IMR-90 (cell line): Measurements from ENCODE around the gene DENND2D. TPM values are rescaled to one million over a fixed set of nuclear protein-coding genes. Genes with fewer than 3 reads are reported as not detected.

Source experiments
- ATAC-seq: fragments of 200-7000 bp; cut with Tn5 transposase; 2 replicates; pipeline ENCODE4 v1.9.1; 2020; ENCODE audit warnings: low read depth, mild to moderate bottlenecking, moderate library complexity
- BruUV-seq: library from RNA; stranded (reverse); fragments of 400-500 nt; replicated peaks from 2 replicates; lab custom pipeline; 2021; lab: Mats Ljungman, UMichigan
- CTCF ChIA-PET: fragments of 300-600 bp; formaldehyde crosslinking; extraction: SDS; loops from one replicate; lab custom pipeline; 2021; ENCODE audit warnings: antibody characterized with exemption; lab: Yijun Ruan, JAX
- POLR2A ChIA-PET: fragments of 300-600 bp; sonication (Branson Sonifier 250); formaldehyde crosslinking; loops from one replicate; lab custom pipeline; 2022; ENCODE audit warnings: antibody characterized with exemption; ENCODE audit not compliant: unreplicated experiment; lab: Charles Lee
- DNase-seq: peaks from one replicate; pipeline ENCODE4 v3.0.0; 2013
- H2AFZ ChIP-seq: replicated peaks from 2 replicates; pipeline ENCODE3; 2013; ENCODE audit warnings: low read length, mild to moderate bottlenecking; ENCODE audit not compliant: poor library complexity
- H2AK5ac ChIP-seq: 2 replicates; pipeline ENCODE4 v1.6.1; 2013; ENCODE audit warnings: low read depth, low read length, inconsistent platforms
- H2AK9ac ChIP-seq: replicated peaks from 2 replicates; pipeline ENCODE3; 2013; ENCODE audit warnings: mild to moderate bottlenecking, low read depth, low read length, moderate library complexity; ENCODE audit not compliant: poor library complexity
- H2BK120ac ChIP-seq: 2 replicates; pipeline ENCODE4 v1.6.1; 2013; ENCODE audit warnings: low read depth, low read length, inconsistent platforms
- H2BK15ac ChIP-seq: 3 replicates; pipeline ENCODE4 v1.6.1; 2013; ENCODE audit warnings: low read depth, low read length, inconsistent platforms
- H2BK20ac ChIP-seq: 2 replicates; pipeline ENCODE4 v1.6.1; 2013; ENCODE audit warnings: low read depth, mild to moderate bottlenecking, inconsistent platforms, low read length, moderate library complexity
- H2BK5ac ChIP-seq: 2 replicates; pipeline ENCODE4 v1.6.1; 2013; ENCODE audit warnings: mild to moderate bottlenecking, low read depth, low read length, inconsistent platforms; ENCODE audit not compliant: poor library complexity, severe bottlenecking
- H3K14ac ChIP-seq: replicated peaks from 2 replicates; pipeline ENCODE4 v1.6.1; 2013; ENCODE audit warnings: low read depth, low read length, inconsistent platforms
- H3K18ac ChIP-seq: 2 replicates; pipeline ENCODE4 v1.6.1; 2013; ENCODE audit warnings: low read depth, low read length, control low read depth
- H3K23ac ChIP-seq: 2 replicates; pipeline ENCODE4 v1.6.1; 2013; ENCODE audit warnings: low read depth, low read length, inconsistent platforms
- H3K27ac ChIP-seq: 2 replicates; pipeline ENCODE4 v1.5.1; 2013; ENCODE audit warnings: mild to moderate bottlenecking, control low read depth, low read length; ENCODE audit not compliant: insufficient read depth
- H3K27me3 ChIP-seq: 2 replicates; pipeline ENCODE4 v1.6.1; 2013; ENCODE audit warnings: low read length; ENCODE audit not compliant: control insufficient read depth, insufficient read depth
- H3K36me3 ChIP-seq: 2 replicates; pipeline ENCODE4 v1.6.1; 2013; ENCODE audit warnings: low read length, mixed read lengths; ENCODE audit not compliant: control insufficient read depth, insufficient read depth
- H3K4ac ChIP-seq: 2 replicates; pipeline ENCODE4 v1.6.1; 2013; ENCODE audit warnings: low read depth, low read length, inconsistent platforms
- H3K4me1 ChIP-seq: 2 replicates; pipeline ENCODE4 v1.6.1; 2013; ENCODE audit warnings: low read length, mixed read lengths; ENCODE audit not compliant: control insufficient read depth, insufficient read depth
- H3K4me2 ChIP-seq: 2 replicates; pipeline ENCODE4 v1.6.1; 2013; ENCODE audit warnings: low read depth, mild to moderate bottlenecking, control low read depth, low read length, moderate library complexity
- H3K4me3 ChIP-seq: 2 replicates; pipeline ENCODE4 v1.5.1; 2013; ENCODE audit warnings: low read depth, mild to moderate bottlenecking, control low read depth, low read length, moderate library complexity; ENCODE audit not compliant: insufficient read depth
- H3K56ac ChIP-seq: 2 replicates; pipeline ENCODE4 v1.6.1; 2013; ENCODE audit warnings: low read length, inconsistent platforms; ENCODE audit not compliant: insufficient read depth; ENCODE audit errors: extremely low read depth
- H3K79me1 ChIP-seq, 2 experiments: 2 replicates each; pipeline ENCODE4 v1.6.1; 2013; ENCODE audit warnings: low read length in 2 of 2, inconsistent platforms in 1 of 2, low read depth in 1 of 2
- H3K9ac ChIP-seq: 2 replicates; pipeline ENCODE4 v1.6.1; 2013; ENCODE audit warnings: low read depth, low read length, control low read depth
- H3K9me1 ChIP-seq: 2 replicates; pipeline ENCODE4 v1.6.1; 2013; ENCODE audit warnings: low read length, inconsistent platforms; ENCODE audit not compliant: insufficient read depth
- H3K9me3 ChIP-seq: 2 replicates; pipeline ENCODE4 v1.6.1; 2013; ENCODE audit warnings: low read length; ENCODE audit not compliant: control insufficient read depth, insufficient read depth
- H4K20me1 ChIP-seq: 2 replicates; pipeline ENCODE4 v1.6.1; 2013; ENCODE audit warnings: low read length, inconsistent platforms; ENCODE audit not compliant: insufficient read depth
- H4K5ac ChIP-seq: 2 replicates; pipeline ENCODE4 v1.6.1; 2013; ENCODE audit warnings: mild to moderate bottlenecking, low read depth, low read length, control low read depth
- H4K8ac ChIP-seq, 2 experiments: 2 replicates each; pipeline ENCODE4 v1.6.1; 2013; ENCODE audit warnings: low read depth in 2 of 2, low read length in 2 of 2, control low read depth in 1 of 2, inconsistent platforms in 1 of 2
- H4K91ac ChIP-seq: 2 replicates; pipeline ENCODE4 v1.6.1; 2013; ENCODE audit warnings: low read depth, low read length, inconsistent platforms; ENCODE audit not compliant: insufficient read depth
- BHLHE40 ChIP-seq: fragments of 150-350 bp; IDR thresholded peaks from 2 replicates; pipeline ENCODE4 v1.6.1; 2016; ENCODE audit warnings: mild to moderate bottlenecking, low read depth, low read length
- CEBPB ChIP-seq: IDR thresholded peaks from 2 replicates; pipeline ENCODE4 v1.6.1; 2012; ENCODE audit warnings: low read depth, low read length, improper control_type of control experiment
- CHD1 ChIP-seq: IDR thresholded peaks from 2 replicates; pipeline ENCODE4 v1.6.1; 2012; ENCODE audit warnings: low read depth, low read length, improper control_type of control experiment
- CTCF ChIP-seq: conservative IDR thresholded peaks from 2 replicates; pipeline ENCODE4 v1.5.1; 2012; ENCODE audit warnings: mild to moderate bottlenecking, low read depth, low read length, improper control_type of control experiment
- ELK1 ChIP-seq: fragments of 150-350 bp; IDR thresholded peaks from 2 replicates; pipeline ENCODE4 v1.6.1; 2016; ENCODE audit warnings: low read depth, mild to moderate bottlenecking, low read length, moderate library complexity, borderline replicate concordance
- MAZ ChIP-seq: IDR thresholded peaks from 2 replicates; pipeline ENCODE4 v1.6.1; 2012; ENCODE audit warnings: low read depth, mild to moderate bottlenecking, low read length, improper control_type of control experiment, moderate library complexity, borderline replicate concordance
- MXI1 ChIP-seq: IDR thresholded peaks from 2 replicates; pipeline ENCODE4 v1.6.1; 2012; ENCODE audit warnings: low read depth, mild to moderate bottlenecking, low read length, moderate library complexity, borderline replicate concordance
- NFE2L2 ChIP-seq: fragments of 150-350 bp; IDR thresholded peaks from 2 replicates; pipeline ENCODE4 v1.6.1; 2016; ENCODE audit warnings: low read depth, mild to moderate bottlenecking, low read length
- POLR2A ChIP-seq: IDR thresholded peaks from 2 replicates; pipeline ENCODE4 v1.6.1; 2012; ENCODE audit warnings: mild to moderate bottlenecking, low read depth, low read length
- RCOR1 ChIP-seq: IDR thresholded peaks from 2 replicates; pipeline ENCODE4 v1.6.1; 2012; ENCODE audit warnings: mild to moderate bottlenecking, low read length, improper control_type of control experiment; ENCODE audit not compliant: insufficient replicate concordance
- RFX5 ChIP-seq: IDR thresholded peaks from 2 replicates; pipeline ENCODE4 v1.8.0; 2012; ENCODE audit warnings: low read depth, mild to moderate bottlenecking, low read length, moderate library complexity
- SMC3 ChIP-seq: fragments of 150-350 bp; IDR thresholded peaks from 2 replicates; pipeline ENCODE4 v1.6.1; 2016; ENCODE audit warnings: low read depth, mild to moderate bottlenecking, antibody characterized with exemption, low read length, moderate library complexity
- WGBS, 2 experiments: methylation state at CpG; one replicate each; pipeline versions ENCODE4 v1.1.5 to v1.1.7; 2013; ENCODE audit warnings: missing lambda C conversion rate in 2 of 2; ENCODE audit not compliant: insufficient read length in 1 of 2; ENCODE audit errors: extremely low coverage in 2 of 2; 5-methylcytosine and 5-hydroxymethylcytosine counted together
- dilution Hi-C: fragments of 300-500 bp; cut with HindIII; formaldehyde crosslinking; loops from one replicate; pipeline ENCODE4 v1.14.3; 2018; ENCODE audit warnings: low sequenced_read_pairs; ENCODE audit not compliant: unreplicated experiment
- in situ Hi-C: fragments of 300-500 bp; cut with MboI; formaldehyde crosslinking; loops from 3 replicates; pipeline ENCODE4 v1.14.3; 2019; ENCODE audit warnings: low sequenced_read_pairs, inconsistent platforms, mixed read lengths
- intact Hi-C: fragments of 100-400 bp; cut with micrococcal nuclease; formaldehyde crosslinking; loops from 2 replicates; pipeline ENCODE4 v1.10.0; 2022
- polyA plus RNA-seq, 3 experiments: library from polyadenylated mRNA; depleted of rRNA; stranded (reverse); fragments of >200 nt; gene quantifications; 2 replicates each; pipeline ENCODE4 v1.2.3, GENCODE V29; 2012; ENCODE audit warnings: low replicate concordance in 1 of 3
- total RNA-seq: library from RNA; depleted of rRNA; stranded (reverse); fragments of >200 nt; gene quantifications from 2 replicates; pipeline ENCODE4 v1.2.3, GENCODE V29; 2012
- TF ChIP-seq, protein P1 (sequence below): fragments of 150-350 bp; IDR thresholded peaks from 2 replicates; pipeline ENCODE4 v1.6.1; 2017; ENCODE audit warnings: mild to moderate bottlenecking, antibody characterized with exemption, low read length, low read depth

Gene DENND2D
- total and polyA plus RNA-seq, 2 of the 4 experiments (the other 2 are of a cell fraction), result 0.86 to 0.90 TPM

- H3K4me3 ChIP-seq, result no peak overlapping the region
- H3K18ac ChIP-seq, result no peak overlapping the region
- in situ Hi-C loops, result no loop called here
- no peak overlapping the region for H2AK5ac ChIP-seq
- no peak for DNase-seq
- H2BK15ac ChIP-seq, result no peak overlapping the region
- H2BK5ac ChIP-seq, result no peak overlapping the region
- no peaks in the 10 kb centered on the region for H4K20me1 ChIP-seq
- intact Hi-C loops, result no loop called here
- no peak overlapping the region for H2BK20ac ChIP-seq
- peaks cover 15 to 18% of the 10 kb centered on the region in 2 experiments for H3K79me1 ChIP-seq
- ChIA-PET CTCF (no interaction called here), POLR2A (no interaction called here)
- no peak overlapping the region for H2AK9ac ChIP-seq
- no peak overlapping the region for H3K27ac ChIP-seq
- TF ChIP-seq CTCF (no peak), BHLHE40 (no peak), MXI1 (no peak), ELK1 (no peak), RCOR1 (no peak), POLR2A (no peak), NFE2L2 (no peak), SMC3 (no peak), RFX5 (no peak), CEBPB (no peak), CHD1 (no peak), MAZ (no peak)
- TF ChIP-seq, protein P1, sequence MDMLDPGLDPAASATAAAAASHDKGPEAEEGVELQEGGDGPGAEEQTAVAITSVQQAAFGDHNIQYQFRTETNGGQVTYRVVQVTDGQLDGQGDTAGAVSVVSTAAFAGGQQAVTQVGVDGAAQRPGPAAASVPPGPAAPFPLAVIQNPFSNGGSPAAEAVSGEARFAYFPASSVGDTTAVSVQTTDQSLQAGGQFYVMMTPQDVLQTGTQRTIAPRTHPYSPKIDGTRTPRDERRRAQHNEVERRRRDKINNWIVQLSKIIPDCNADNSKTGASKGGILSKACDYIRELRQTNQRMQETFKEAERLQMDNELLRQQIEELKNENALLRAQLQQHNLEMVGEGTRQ, result no peak
- no peaks in the 10 kb centered on the region for H3K27me3 ChIP-seq
- no peak overlapping the region for H3K56ac ChIP-seq
- H3K4me2 ChIP-seq, result no peak overlapping the region
- H3K14ac ChIP-seq, result no peak overlapping the region
- H4K5ac ChIP-seq, result no peak overlapping the region
- peaks cover 23% of the 10 kb centered on the region for H3K36me3 ChIP-seq
- no peak overlapping the region for H3K4ac ChIP-seq
- ATAC-seq, result no peak
- no peaks in the 10 kb centered on the region; the same call in 1 of the 2 replicates for H3K9me1 ChIP-seq
- no peak overlapping the region for H2BK120ac ChIP-seq
- H4K91ac ChIP-seq, result no peak overlapping the region
- no peak overlapping the region for H3K23ac ChIP-seq
- WGBS, 2 experiments, result no CpG with 5 or more reads among the region's 3 CpGs
- H3K4me1 ChIP-seq, result no peaks in the 10 kb centered on the region
- BruUV-seq, result no TSS peak
- no peak overlapping the region for H4K8ac ChIP-seq
- no peaks in the 10 kb centered on the region for H3K9me3 ChIP-seq
- H2AFZ ChIP-seq, result no peak overlapping the region
- dilution Hi-C loops, result no loop called here
- no peak overlapping the region for H3K9ac ChIP-seq
These were observed 48.6 kb downstream of the DENND2D start for GRCh38 chr1:111151838-111152237.
